ENCODE measurements around the gene IRX1.

DNA sequence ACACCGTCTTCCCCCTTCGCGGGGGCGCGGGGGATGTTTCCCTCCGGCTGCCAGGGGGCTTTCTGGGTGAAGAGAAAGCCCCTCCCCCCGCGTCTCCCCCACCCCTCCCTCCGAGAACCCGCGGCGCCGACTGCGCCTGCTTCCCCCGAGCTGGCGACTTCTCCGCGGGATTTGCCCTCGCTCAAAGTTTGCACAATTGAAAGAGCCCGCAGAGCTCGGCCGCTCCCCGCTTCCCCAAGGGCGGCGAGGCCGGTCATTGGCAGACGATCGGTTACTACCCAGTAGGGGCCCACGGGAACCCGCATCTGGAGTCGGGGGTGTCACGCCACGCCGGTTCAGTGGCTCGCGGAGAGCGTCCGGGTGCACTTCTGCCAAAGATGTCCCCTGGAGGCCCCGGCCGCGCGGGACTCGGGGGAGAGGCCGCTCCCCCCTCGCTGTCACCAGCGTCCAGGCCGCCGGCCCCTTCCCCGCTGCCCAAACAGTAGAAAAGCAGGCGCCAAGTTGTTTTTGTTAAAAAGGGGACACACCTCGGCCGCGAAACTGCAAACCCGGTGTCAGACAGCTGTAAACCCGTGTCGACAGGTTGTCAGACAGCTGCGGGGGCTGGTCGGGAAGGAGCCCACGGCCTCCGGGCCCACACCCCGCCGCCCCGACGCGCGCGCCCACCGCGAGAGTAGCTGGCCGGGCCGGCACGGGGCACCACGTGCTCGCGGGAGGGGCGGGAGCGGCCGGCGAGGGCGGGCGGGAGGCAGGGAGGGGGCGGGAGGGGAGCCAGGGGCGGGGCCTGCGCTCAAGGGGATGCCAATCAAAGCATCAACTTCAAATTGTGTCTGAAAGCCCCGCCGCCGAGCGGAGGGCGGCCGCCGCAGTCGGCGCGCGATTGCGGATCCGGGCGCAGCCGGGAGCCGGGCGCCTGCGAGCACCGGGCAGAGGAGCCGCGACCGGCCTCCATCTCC is at the start of gene IRX1:
- TF ChIP-seq, protein P1, sequence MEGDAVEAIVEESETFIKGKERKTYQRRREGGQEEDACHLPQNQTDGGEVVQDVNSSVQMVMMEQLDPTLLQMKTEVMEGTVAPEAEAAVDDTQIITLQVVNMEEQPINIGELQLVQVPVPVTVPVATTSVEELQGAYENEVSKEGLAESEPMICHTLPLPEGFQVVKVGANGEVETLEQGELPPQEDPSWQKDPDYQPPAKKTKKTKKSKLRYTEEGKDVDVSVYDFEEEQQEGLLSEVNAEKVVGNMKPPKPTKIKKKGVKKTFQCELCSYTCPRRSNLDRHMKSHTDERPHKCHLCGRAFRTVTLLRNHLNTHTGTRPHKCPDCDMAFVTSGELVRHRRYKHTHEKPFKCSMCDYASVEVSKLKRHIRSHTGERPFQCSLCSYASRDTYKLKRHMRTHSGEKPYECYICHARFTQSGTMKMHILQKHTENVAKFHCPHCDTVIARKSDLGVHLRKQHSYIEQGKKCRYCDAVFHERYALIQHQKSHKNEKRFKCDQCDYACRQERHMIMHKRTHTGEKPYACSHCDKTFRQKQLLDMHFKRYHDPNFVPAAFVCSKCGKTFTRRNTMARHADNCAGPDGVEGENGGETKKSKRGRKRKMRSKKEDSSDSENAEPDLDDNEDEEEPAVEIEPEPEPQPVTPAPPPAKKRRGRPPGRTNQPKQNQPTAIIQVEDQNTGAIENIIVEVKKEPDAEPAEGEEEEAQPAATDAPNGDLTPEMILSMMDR (conservative IDR thresholded peaks at IDR 0.05 in 1 of 2, IDR thresholded peaks at IDR 0.05 in 1 of 2; ENCODE audit: extremely low read depth in 1 of 2, insufficient read depth in 1 of 2, low read depth in 1 of 2, low read length in 2 of 2) = no peak
- TF ChIP-seq EZH2 (IDR thresholded peaks at IDR 0.05; ENCODE audit: borderline replicate concordance, low read length) = no peak

All from mammary epithelial cell (primary cell).